ENCODE data around the gene THNSL1.

THNSL1 gene

GRCh38 chr10:25048450-25048849 lies 32.0 kb downstream of the THNSL1 start:
- H3K36me3 ChIP-seq = no peaks in the 10 kb centered on the region
- peaks cover 0 to 6% (median 0%) of the 10 kb centered on the region in 4 donors for H3K4me1 ChIP-seq
- H3K27me3 ChIP-seq = no peaks in the 10 kb centered on the region
- H3K27ac ChIP-seq = peak overlapping the region; percentile 20 to 35
- no peaks in the 10 kb centered on the region for H3K9me3 ChIP-seq
- DNase-seq = peak in 1 of 2 donors; percentile 46
- TF ChIP-seq CTCF (IDR thresholded peaks at IDR 0.05) = no peak
- intact Hi-C loops (cut with DNase I; ENCODE audit: low total_unique reads) = no loop called here
- H3K4me3 ChIP-seq = no peak overlapping the region

- H3K27ac ChIP-seq = no peak overlapping the region
- no peaks in the 10 kb centered on the region for H3K27me3 ChIP-seq
- no peaks in the 10 kb centered on the region for H3K36me3 ChIP-seq
- H3K9me3 ChIP-seq = no peaks in the 10 kb centered on the region
- no peak for TF ChIP-seq CTCF (IDR thresholded peaks at IDR 0.05)
- no peak overlapping the region for H3K4me3 ChIP-seq
- intact Hi-C loops (cut with DNase I; ENCODE audit: low total_unique reads) = no loop called here
- H3K4me1 ChIP-seq = peaks cover 0 to 6% (median 0%) of the 10 kb centered on the region in 4 donors
- DNase-seq = no peak
Observed at GRCh38 chr10:25049966-25050365, 33.6 kb downstream of the THNSL1 start.

GRCh38 chr10:25050402-25050801 lies 34.0 kb downstream of the THNSL1 start:
- H3K27ac ChIP-seq = no peak overlapping the region
- intact Hi-C loops (cut with DNase I; ENCODE audit: low total_unique reads) = no loop called here
- TF ChIP-seq CTCF (IDR thresholded peaks at IDR 0.05) = no peak
- H3K9me3 ChIP-seq = no peaks in the 10 kb centered on the region
- no peak overlapping the region for H3K4me3 ChIP-seq
- no peaks in the 10 kb centered on the region for H3K36me3 ChIP-seq
- no peaks in the 10 kb centered on the region for H3K27me3 ChIP-seq
- peaks cover 0 to 6% (median 0%) of the 10 kb centered on the region in 4 donors for H3K4me1 ChIP-seq
- DNase-seq = no peak

- intact Hi-C loops (cut with DNase I; ENCODE audit: low total_unique reads) = no loop called here
- H3K9me3 ChIP-seq = no peaks in the 10 kb centered on the region
- H3K4me1 ChIP-seq = peaks cover 0 to 6% (median 0%) of the 10 kb centered on the region in 4 donors
- no peak overlapping the region for H3K4me3 ChIP-seq
- H3K36me3 ChIP-seq = no peaks in the 10 kb centered on the region
- H3K27ac ChIP-seq = no peak overlapping the region
- H3K27me3 ChIP-seq = no peaks in the 10 kb centered on the region
- TF ChIP-seq CTCF (IDR thresholded peaks at IDR 0.05) = no peak
- DNase-seq = no peak
Observed at GRCh38 chr10:25052012-25052411, 35.6 kb downstream of the THNSL1 start.

GRCh38 chr10:25056726-25057125 lies 40.3 kb downstream of the THNSL1 start:
- peaks cover 0 to 15% (median 1%) of the 10 kb centered on the region in 4 donors for H3K4me1 ChIP-seq
- TF ChIP-seq CTCF (IDR thresholded peaks at IDR 0.05) = no peak
- no peaks in the 10 kb centered on the region for H3K9me3 ChIP-seq
- H3K36me3 ChIP-seq = no peaks in the 10 kb centered on the region
- no peak overlapping the region for H3K27ac ChIP-seq
- DNase-seq = no peak
- no peaks in the 10 kb centered on the region for H3K27me3 ChIP-seq
- intact Hi-C loops (cut with DNase I; ENCODE audit: low total_unique reads) = no loop called here
- no peak overlapping the region for H3K4me3 ChIP-seq

GRCh38 chr10:25057886-25058285 lies 41.5 kb downstream of the THNSL1 start:
- H3K4me1 ChIP-seq = peaks cover 0 to 27% (median 3%) of the 10 kb centered on the region in 4 donors
- no peaks in the 10 kb centered on the region for H3K27me3 ChIP-seq
- H3K4me3 ChIP-seq = no peak overlapping the region
- no peak for DNase-seq
- no peak for TF ChIP-seq CTCF (IDR thresholded peaks at IDR 0.05)
- intact Hi-C loops (cut with DNase I; ENCODE audit: low total_unique reads) = no loop called here
- no peak overlapping the region for H3K27ac ChIP-seq
- no peaks in the 10 kb centered on the region for H3K36me3 ChIP-seq
- H3K9me3 ChIP-seq = no peaks in the 10 kb centered on the region
